HepG2 (cell line): Measurements from ENCODE around the gene CCN6. TPM values are rescaled to one million over a fixed set of nuclear protein-coding genes. Genes with fewer than 3 reads are reported as not detected.

Experiments used
- ATF7 ChIP-seq, 2 experiments: fragments of 450-650 bp in 1 of 2; sonication (generic) in 1 of 2; formaldehyde crosslinking in 1 of 2; IDR thresholded peaks; 2 replicates each; pipeline versions ENCODE4 v1.4.0 to v1.6.1; 2016 to 2020; ENCODE audit warnings: antibody characterized with exemption in 1 of 2, mild to moderate bottlenecking in 1 of 2, missing genetic modification reagents in 1 of 2
- HDAC6 ChIP-seq: fragments of 200-600 bp; sonication (generic); IDR thresholded peaks from 2 replicates; pipeline ENCODE4 v1.7.0; 2017; ENCODE audit warnings: mild to moderate bottlenecking, antibody characterized with exemption, low read length, low read depth
- KLF16 ChIP-seq, 2 experiments: sonication (generic) in 1 of 2; formaldehyde crosslinking in 1 of 2; IDR thresholded peaks; 2 replicates each; pipeline versions ENCODE4 v1.6.1 to v1.8.0; 2016 to 2023; ENCODE audit warnings: missing genetic modification reagents in 2 of 2, missing compliant biosample characterization in 1 of 2
- NR2F6 ChIP-seq, 2 experiments: IDR thresholded peaks; 2 replicates each; pipeline ENCODE4 v1.6.1; 2016; ENCODE audit warnings: antibody characterized with exemption in 1 of 2, mild to moderate bottlenecking in 1 of 2
- RORA ChIP-seq: sonication (generic); formaldehyde crosslinking; IDR thresholded peaks from 2 replicates; pipeline ENCODE4 v1.5.0; 2020; ENCODE audit warnings: mild to moderate bottlenecking, missing genetic modification reagents, moderate library complexity
- SETDB1 ChIP-seq: sonication (generic); formaldehyde crosslinking; IDR thresholded peaks from 2 replicates; pipeline ENCODE4 v1.5.1; 2020; ENCODE audit warnings: missing genetic modification reagents, mild to moderate bottlenecking, borderline replicate concordance
- SOX13 ChIP-seq, 3 experiments: fragments of 450-650 bp in 1 of 3; sonication (generic) in 1 of 3; formaldehyde crosslinking in 1 of 3; IDR thresholded peaks in 2 of 3; conservative IDR thresholded peaks in 1 of 3; 2 replicates each; pipeline versions ENCODE4 v1.5.0 to v1.6.1; 2016 to 2020; ENCODE audit warnings: antibody characterized with exemption in 1 of 3, mild to moderate bottlenecking in 1 of 3, missing compliant biosample characterization in 1 of 3, missing genetic modification reagents in 1 of 3, moderate library complexity in 1 of 3
- ZNF331 ChIP-seq: sonication (generic); formaldehyde crosslinking; IDR thresholded peaks from 2 replicates; pipeline ENCODE4 v1.4.0; 2020; ENCODE audit warnings: missing genetic modification reagents
- ZNF501 ChIP-seq: sonication (generic); formaldehyde crosslinking; IDR thresholded peaks from 2 replicates; pipeline ENCODE4 v1.5.1; 2020; ENCODE audit warnings: mild to moderate bottlenecking, moderate library complexity, missing genetic modification reagents
- ZNF605 ChIP-seq: sonication (generic); formaldehyde crosslinking; IDR thresholded peaks from 2 replicates; pipeline ENCODE4 v1.8.0; 2022; ENCODE audit warnings: mild to moderate bottlenecking, missing genetic modification reagents
- ZNF850 ChIP-seq: sonication (generic); formaldehyde crosslinking; conservative IDR thresholded peaks from 2 replicates; pipeline ENCODE4 v1.9.0; 2021; ENCODE audit warnings: mild to moderate bottlenecking, missing genetic modification reagents
- polyA plus RNA-seq, 8 experiments: library from polyadenylated mRNA; depleted of rRNA in 3 of 8; stranded (reverse) in 7 of 8; unstranded in 1 of 8; fragments of >200 nt; fragmentation: Illumina TruSeq in 4 of 8; extraction: Trizol in 4 of 8; gene quantifications; 2 replicates each; pipeline versions ENCODE4 v1.2.1 to v1.2.3, GENCODE V29; 2011 to 2016; ENCODE audit warnings: low read depth in 4 of 8, missing spikeins in 1 of 8, mixed read lengths in 1 of 8; ENCODE audit not compliant: insufficient read depth in 1 of 8
- total RNA-seq, 5 experiments: library from RNA; depleted of rRNA; stranded (reverse); fragments of >200 nt; fragmentation: Illumina TruSeq; extraction: Trizol; gene quantifications; 2 replicates each; pipeline ENCODE4 v1.2.3, GENCODE V29; 2016; ENCODE audit warnings: low read depth in 1 of 5
- TF ChIP-seq, protein P1 (sequence below): sonication (generic); formaldehyde crosslinking; IDR thresholded peaks from 2 replicates; pipeline ENCODE4; 2020; ENCODE audit warnings: missing genetic modification reagents, mild to moderate bottlenecking, borderline replicate concordance
- TF ChIP-seq, protein P2 (sequence below): sonication (generic); formaldehyde crosslinking; IDR thresholded peaks from 2 replicates; pipeline ENCODE4 v1.8.1; 2023; ENCODE audit warnings: mild to moderate bottlenecking, missing genetic modification reagents
- TF ChIP-seq, protein P3 (sequence below): IDR thresholded peaks from 2 replicates; pipeline ENCODE4 v1.6.1; 2018; ENCODE audit warnings: missing genetic modification reagents
- TF ChIP-seq, protein P4 (sequence below): sonication (generic); formaldehyde crosslinking; conservative IDR thresholded peaks from 2 replicates; pipeline ENCODE4 v1.4.0; 2020; ENCODE audit warnings: missing genetic modification reagents
- TF ChIP-seq, protein P5 (sequence below): sonication (generic); formaldehyde crosslinking; IDR thresholded peaks from 2 replicates; pipeline ENCODE4 v1.5.1; 2020; ENCODE audit warnings: mild to moderate bottlenecking, missing genetic modification reagents

The CCN6 gene
- total and polyA plus RNA-seq, 2 of the 13 experiments (the other 11 are each of a cell fraction or from before 2014, with no cell fraction given) = not detected

DNA sequence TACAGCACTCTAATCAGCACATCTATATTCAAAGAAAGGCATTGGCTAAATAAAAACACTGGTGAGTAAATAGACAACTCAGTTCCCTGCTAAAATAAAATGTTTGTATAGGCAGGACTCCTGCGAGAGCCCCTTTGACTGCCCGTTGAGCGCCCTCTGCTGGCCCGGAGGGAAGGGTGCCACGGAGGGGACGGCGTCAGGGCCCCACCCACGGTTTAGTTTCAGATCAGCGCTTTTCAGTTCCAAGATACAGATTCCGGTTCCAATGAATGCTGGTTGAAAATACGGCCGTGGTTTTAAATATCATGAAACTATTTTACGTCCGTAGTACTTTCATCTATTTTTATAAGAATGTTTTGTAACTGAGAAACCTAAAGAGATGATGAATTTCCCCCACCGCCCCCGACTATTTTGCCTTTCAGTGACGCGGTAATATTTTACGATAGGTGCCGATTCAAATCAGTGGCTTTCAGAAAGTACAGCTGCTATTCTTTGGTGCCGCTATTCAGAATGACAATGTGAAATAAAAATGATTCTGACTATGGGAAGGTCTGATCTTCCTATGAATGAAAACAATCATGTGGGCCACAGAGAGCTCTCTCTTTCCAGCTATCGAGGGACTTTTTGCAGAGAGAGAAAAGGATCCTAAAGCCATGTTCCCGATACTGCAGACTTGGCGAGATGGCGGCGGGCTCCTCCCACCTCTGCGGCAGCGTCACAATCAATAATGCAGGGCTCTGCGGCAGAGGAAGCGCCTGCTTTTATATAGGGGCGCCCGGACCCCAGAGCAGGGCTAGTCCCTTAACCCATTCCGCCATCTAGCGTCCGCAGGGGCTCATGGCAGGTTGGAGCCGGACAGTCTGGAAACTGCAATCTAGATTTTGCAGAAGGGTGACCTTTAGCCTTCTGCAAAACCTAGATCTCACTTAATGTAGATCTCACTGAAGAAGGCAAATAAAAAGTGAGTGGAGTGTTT is 10.6 kb upstream of the CCN6 start (continued):
- TF ChIP-seq, protein P1, sequence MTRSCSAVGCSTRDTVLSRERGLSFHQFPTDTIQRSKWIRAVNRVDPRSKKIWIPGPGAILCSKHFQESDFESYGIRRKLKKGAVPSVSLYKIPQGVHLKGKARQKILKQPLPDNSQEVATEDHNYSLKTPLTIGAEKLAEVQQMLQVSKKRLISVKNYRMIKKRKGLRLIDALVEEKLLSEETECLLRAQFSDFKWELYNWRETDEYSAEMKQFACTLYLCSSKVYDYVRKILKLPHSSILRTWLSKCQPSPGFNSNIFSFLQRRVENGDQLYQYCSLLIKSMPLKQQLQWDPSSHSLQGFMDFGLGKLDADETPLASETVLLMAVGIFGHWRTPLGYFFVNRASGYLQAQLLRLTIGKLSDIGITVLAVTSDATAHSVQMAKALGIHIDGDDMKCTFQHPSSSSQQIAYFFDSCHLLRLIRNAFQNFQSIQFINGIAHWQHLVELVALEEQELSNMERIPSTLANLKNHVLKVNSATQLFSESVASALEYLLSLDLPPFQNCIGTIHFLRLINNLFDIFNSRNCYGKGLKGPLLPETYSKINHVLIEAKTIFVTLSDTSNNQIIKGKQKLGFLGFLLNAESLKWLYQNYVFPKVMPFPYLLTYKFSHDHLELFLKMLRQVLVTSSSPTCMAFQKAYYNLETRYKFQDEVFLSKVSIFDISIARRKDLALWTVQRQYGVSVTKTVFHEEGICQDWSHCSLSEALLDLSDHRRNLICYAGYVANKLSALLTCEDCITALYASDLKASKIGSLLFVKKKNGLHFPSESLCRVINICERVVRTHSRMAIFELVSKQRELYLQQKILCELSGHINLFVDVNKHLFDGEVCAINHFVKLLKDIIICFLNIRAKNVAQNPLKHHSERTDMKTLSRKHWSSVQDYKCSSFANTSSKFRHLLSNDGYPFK (CRISPR knock-in tag) = no peak
- TF ChIP-seq HDAC6 (no peak), RORA (CRISPR knock-in tag) (no peak), NR2F6 (IDR thresholded peaks at IDR 0.05) (peak; percentile 49), NR2F6 (CRISPR knock-in tag; IDR thresholded peaks at IDR 0.05) (peak; percentile 74; the same call in 1 of the 2 replicates), SETDB1 (CRISPR knock-in tag) (no peak), SOX13 (IDR thresholded peaks at IDR 0.05) (no peak), SOX13 (CRISPR knock-in tag; conservative IDR thresholded peaks at IDR 0.05 in 1 of 2, IDR thresholded peaks at IDR 0.05 in 1 of 2) (peak in 1 of 2 experiments; percentile 39; a peak in 2 of 4 replicates), KLF16 (CRISPR knock-in tag; IDR thresholded peaks at IDR 0.05) (peak in 1 of 2 experiments; percentile 52; a peak in 1 of 4 replicates), ZNF501 (CRISPR knock-in tag) (peak; percentile 52), ATF7 (IDR thresholded peaks at IDR 0.05) (no peak), ATF7 (CRISPR knock-in tag; IDR thresholded peaks at IDR 0.05) (no peak), ZNF605 (peak; percentile 73; the same call in 1 of the 2 replicates), ZNF850 (CRISPR knock-in tag) (no peak), ZNF331 (peak; percentile 61)
- TF ChIP-seq, protein P2, sequence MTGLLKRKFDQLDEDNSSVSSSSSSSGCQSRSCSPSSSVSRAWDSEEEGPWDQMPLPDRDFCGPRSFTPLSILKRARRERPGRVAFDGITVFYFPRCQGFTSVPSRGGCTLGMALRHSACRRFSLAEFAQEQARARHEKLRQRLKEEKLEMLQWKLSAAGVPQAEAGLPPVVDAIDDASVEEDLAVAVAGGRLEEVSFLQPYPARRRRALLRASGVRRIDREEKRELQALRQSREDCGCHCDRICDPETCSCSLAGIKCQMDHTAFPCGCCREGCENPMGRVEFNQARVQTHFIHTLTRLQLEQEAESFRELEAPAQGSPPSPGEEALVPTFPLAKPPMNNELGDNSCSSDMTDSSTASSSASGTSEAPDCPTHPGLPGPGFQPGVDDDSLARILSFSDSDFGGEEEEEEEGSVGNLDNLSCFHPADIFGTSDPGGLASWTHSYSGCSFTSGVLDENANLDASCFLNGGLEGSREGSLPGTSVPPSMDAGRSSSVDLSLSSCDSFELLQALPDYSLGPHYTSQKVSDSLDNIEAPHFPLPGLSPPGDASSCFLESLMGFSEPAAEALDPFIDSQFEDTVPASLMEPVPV = peak; percentile 28; the same call in 1 of the 2 replicates
- TF ChIP-seq, protein P3, sequence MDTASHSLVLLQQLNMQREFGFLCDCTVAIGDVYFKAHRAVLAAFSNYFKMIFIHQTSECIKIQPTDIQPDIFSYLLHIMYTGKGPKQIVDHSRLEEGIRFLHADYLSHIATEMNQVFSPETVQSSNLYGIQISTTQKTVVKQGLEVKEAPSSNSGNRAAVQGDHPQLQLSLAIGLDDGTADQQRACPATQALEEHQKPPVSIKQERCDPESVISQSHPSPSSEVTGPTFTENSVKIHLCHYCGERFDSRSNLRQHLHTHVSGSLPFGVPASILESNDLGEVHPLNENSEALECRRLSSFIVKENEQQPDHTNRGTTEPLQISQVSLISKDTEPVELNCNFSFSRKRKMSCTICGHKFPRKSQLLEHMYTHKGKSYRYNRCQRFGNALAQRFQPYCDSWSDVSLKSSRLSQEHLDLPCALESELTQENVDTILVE = peak; percentile 14; the same call in 1 of the 2 replicates
- TF ChIP-seq, protein P4, sequence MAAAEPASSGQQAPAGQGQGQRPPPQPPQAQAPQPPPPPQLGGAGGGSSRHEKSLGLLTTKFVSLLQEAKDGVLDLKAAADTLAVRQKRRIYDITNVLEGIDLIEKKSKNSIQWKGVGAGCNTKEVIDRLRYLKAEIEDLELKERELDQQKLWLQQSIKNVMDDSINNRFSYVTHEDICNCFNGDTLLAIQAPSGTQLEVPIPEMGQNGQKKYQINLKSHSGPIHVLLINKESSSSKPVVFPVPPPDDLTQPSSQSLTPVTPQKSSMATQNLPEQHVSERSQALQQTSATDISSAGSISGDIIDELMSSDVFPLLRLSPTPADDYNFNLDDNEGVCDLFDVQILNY (CRISPR knock-in tag) = no peak
- TF ChIP-seq, protein P5, sequence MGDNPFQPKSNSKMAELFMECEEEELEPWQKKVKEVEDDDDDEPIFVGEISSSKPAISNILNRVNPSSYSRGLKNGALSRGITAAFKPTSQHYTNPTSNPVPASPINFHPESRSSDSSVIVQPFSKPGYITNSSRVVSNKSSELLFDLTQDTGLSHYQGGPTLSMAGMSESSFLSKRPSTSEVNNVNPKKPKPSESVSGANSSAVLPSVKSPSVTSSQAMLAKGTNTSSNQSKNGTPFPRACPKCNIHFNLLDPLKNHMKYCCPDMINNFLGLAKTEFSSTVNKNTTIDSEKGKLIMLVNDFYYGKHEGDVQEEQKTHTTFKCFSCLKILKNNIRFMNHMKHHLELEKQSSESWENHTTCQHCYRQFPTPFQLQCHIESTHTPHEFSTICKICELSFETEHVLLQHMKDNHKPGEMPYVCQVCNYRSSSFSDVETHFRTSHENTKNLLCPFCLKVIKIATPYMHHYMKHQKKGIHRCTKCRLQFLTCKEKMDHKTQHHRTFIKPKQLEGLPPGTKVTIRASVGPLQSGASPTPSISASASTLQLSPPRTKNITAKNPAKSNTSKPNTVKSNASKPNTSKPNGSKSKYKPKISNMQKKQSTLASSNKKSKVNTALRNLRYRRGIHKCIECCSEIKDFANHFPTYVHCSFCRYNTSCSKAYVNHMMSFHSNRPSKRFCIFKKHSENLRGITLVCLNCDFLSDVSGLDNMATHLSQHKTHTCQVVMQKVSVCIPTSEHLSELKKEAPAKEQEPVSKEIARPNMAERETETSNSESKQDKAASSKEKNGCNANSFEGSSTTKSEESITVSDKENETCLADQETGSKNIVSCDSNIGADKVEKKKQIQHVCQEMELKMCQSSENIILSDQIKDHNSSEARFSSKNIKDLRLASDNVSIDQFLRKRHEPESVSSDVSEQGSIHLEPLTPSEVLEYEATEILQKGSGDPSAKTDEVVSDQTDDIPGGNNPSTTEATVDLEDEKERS (CRISPR knock-in tag) = peak; percentile 48; the same call in 1 of the 2 replicates
